Uterus (tissue), 4 donors: ENCODE data around the gene NLGN1. TPM values are rescaled to one million over a fixed set of nuclear protein-coding genes. Genes with fewer than 3 reads are reported as not detected.
"Not testable (repeated sequence)": the region's sequence is repeated elsewhere in the genome, so short reads cannot be mapped to it uniquely, and the experiment has no call there.

Experiments
- DNase-seq, 2 donors: peaks; one replicate each; pipeline ENCODE4 v3.0.0-alpha.2; 2019 to 2020
- H3K27ac ChIP-seq, 2 donors: fragments of 200-600 bp; sonication (generic); 1 replicate in 1 of 2; 2 replicates in 1 of 2; pipeline ENCODE4 v1.5.1; 2016 to 2018
- H3K27me3 ChIP-seq, 2 donors: fragments of 200-600 bp; sonication (generic); one replicate each; pipeline ENCODE4 v1.5.1; 2018 to 2019; ENCODE audit warnings: control low read depth in 1 of 2
- H3K36me3 ChIP-seq, 2 donors: fragments of 200-600 bp; sonication (generic); one replicate each; pipeline ENCODE4 v1.5.1; 2019; ENCODE audit warnings: control low read depth in 1 of 2
- H3K4me1 ChIP-seq, 2 donors: fragments of 200-600 bp; sonication (generic); one replicate each; pipeline ENCODE4 v1.5.1; 2018 to 2019; ENCODE audit warnings: control low read depth in 1 of 2
- H3K4me3 ChIP-seq, 2 donors: fragments of 200-600 bp; sonication (generic); 1 replicate in 1 of 2; 2 replicates in 1 of 2; pipeline ENCODE4 v1.5.1; 2018 to 2019; ENCODE audit warnings: mild to moderate bottlenecking in 1 of 2
- H3K9me3 ChIP-seq, 2 donors: fragments of 200-600 bp; sonication (generic); one replicate each; pipeline ENCODE4 v1.5.1; 2019; ENCODE audit warnings: control low read depth in 1 of 2
- POLR2A ChIP-seq, 2 donors: fragments of 450-650 bp; IDR thresholded peaks; one replicate each; pipeline ENCODE4 v1.6.1; 2016; ENCODE audit warnings: antibody characterized with exemption in 2 of 2, mild to moderate bottlenecking in 1 of 2, moderate library complexity in 1 of 2
- intact Hi-C: fragments of 100-400 bp; cut with DNase I; formaldehyde crosslinking; loops from one replicate; pipeline ENCODE4 v1.15.1; 2023; ENCODE audit warnings: low total_unique reads
- total RNA-seq, 4 donors: library from RNA; depleted of rRNA in 3 of 4; stranded (reverse); fragments of >200 nt in 3 of 4; gene quantifications; one replicate each; pipeline versions ENCODE4 v1.1.0 to v1.2.4, GENCODE V29; 2014 to 2023
- TF ChIP-seq, protein P1 (sequence below), 4 experiments: fragments of 200-600 bp in 2 of 4; fragments of 450-650 bp in 2 of 4; sonication (generic) in 2 of 4; IDR thresholded peaks; one replicate each; pipeline ENCODE4 v1.5.1; 2016 to 2019; ENCODE audit warnings: antibody characterized with exemption in 4 of 4, mild to moderate bottlenecking in 2 of 4, moderate library complexity in 1 of 4
- donor health status: DM: yes; HTN: yes; CAD: no.

The NLGN1 gene
- total RNA-seq: 10 to 100 TPM in 2 of 4 donors, 1 to 10 TPM in 2; 3.6 to 44.8 (median 9.8) TPM

DNA sequence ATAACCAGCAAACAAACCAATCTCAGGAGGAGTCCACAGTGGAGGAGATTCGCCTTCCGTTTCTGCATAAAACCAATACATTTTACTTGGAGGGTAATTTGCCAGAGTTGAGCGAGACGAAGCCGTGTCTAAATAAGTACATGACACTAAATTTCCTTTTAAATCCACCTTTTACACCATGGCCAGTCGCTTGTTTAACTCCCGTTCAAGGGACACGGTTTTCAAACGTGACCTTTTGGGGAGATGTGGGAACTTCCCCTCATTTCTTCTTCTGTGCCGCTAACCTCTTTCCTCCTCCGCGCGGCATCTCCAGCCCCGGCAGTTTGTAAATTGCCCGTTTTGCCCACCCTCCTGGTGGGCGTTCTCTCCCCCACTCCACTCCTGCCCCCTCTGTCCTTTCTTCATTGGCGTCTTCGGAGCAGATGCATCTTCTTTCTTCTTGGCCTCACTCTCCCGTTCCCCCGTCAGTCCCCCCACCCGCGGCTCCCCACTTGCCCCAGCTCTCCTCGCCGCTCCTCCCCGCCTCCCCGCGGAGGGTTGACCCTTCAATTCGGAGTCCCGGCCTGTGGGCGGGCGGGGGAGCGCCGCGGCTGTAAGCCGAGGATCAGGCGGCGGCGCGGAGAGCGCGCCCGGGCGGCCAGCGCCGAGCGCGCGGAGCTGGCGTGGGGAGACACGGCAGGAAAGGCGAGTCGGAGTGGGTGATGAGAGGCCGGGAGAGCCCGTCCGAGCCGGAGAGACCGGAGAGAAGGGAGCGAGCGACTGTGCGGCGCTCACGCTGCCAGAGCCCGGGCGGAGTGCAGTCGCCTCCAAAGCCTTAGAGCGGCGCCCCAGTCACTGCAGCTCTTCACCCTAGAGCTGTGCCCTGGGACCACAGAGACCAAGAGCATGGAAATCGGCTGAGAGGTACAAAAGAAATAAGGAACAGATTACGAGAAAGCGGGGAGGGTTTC, at the start of gene NLGN1:
TSS of gene NLGN1 (plus strand) at position 584 of the 950 bp plus-strand sequence.
- Histone ChIP-seq H3K4me1 (no peaks in the 10 kb centered on the region), H3K4me3 (peak within 1 kb of the TSS; percentile 71), H3K9me3 (no peaks in the 10 kb centered on the region), H3K27me3 (no peaks in the 10 kb centered on the region), H3K36me3 (no peaks in the 10 kb centered on the region), H3K27ac (peak within 1 kb of the TSS; percentile 87 to 91)
- TF ChIP-seq POLR2A (IDR thresholded peaks at IDR 0.05): peak in 1 of 2 donors; percentile 44
- TF ChIP-seq, protein P1, sequence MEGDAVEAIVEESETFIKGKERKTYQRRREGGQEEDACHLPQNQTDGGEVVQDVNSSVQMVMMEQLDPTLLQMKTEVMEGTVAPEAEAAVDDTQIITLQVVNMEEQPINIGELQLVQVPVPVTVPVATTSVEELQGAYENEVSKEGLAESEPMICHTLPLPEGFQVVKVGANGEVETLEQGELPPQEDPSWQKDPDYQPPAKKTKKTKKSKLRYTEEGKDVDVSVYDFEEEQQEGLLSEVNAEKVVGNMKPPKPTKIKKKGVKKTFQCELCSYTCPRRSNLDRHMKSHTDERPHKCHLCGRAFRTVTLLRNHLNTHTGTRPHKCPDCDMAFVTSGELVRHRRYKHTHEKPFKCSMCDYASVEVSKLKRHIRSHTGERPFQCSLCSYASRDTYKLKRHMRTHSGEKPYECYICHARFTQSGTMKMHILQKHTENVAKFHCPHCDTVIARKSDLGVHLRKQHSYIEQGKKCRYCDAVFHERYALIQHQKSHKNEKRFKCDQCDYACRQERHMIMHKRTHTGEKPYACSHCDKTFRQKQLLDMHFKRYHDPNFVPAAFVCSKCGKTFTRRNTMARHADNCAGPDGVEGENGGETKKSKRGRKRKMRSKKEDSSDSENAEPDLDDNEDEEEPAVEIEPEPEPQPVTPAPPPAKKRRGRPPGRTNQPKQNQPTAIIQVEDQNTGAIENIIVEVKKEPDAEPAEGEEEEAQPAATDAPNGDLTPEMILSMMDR (IDR thresholded peaks at IDR 0.05): peak in 1 of 4 experiments; percentile 37
- intact Hi-C loops: no loop called here
- peak; percentile 67 to 74 for DNase-seq

DNA sequence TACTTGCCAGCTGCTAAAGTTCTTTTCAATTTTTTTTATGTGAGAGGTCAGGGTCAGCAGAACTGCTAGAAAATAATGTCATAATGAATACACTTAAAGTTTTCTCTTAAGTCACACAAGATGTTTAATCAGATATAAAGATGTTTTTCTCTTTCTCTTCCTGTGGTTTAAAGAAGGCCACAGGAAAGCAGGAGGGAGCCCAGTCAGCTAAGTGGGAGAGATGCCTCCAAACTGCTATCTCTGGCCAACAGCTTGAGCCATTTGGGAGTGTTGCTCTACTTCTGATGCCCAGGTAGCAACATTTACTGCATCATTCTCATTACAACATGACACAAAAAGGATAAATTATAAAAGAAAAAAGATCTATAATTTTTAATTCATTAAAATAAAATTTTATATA, 45.7 kb upstream of the NLGN1 start:
- TF ChIP-seq, protein P1 (IDR thresholded peaks at IDR 0.05): no peak
- no peak overlapping the region for H3K4me3 ChIP-seq
- no peak for DNase-seq
- no peaks in the 10 kb centered on the region for H3K27me3 ChIP-seq
- no peak overlapping the region for H3K27ac ChIP-seq
- H3K9me3 ChIP-seq: no peaks in the 10 kb centered on the region
- no peaks in the 10 kb centered on the region for H3K36me3 ChIP-seq
- intact Hi-C loops: no loop called here
- no peaks in the 10 kb centered on the region for H3K4me1 ChIP-seq

DNA sequence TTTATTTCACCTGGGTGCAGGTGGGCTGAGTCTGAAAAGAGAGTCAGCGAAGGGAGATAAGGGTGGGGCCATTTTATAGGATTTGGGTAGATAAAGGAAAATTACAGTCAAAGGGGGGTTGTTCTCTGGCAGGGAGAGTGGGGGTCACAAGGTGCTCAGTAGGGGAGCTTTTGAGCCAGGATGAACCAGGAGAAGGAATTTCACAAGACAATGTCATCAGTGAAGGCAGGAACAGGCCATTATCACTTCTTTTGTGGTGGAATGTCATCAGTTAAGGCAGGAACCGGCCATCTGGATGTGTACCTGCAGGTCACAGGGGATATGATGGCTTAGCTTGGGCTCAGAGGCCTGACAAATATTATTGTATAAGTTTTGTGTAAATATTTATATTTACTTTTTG, 44.4 kb upstream of the NLGN1 start:
- DNase-seq, H3K4me1 ChIP-seq, H3K27ac ChIP-seq, H3K9me3 ChIP-seq, intact Hi-C loops, H3K4me3 ChIP-seq, H3K27me3 ChIP-seq, H3K36me3 ChIP-seq: not testable (repeated sequence)

DNA sequence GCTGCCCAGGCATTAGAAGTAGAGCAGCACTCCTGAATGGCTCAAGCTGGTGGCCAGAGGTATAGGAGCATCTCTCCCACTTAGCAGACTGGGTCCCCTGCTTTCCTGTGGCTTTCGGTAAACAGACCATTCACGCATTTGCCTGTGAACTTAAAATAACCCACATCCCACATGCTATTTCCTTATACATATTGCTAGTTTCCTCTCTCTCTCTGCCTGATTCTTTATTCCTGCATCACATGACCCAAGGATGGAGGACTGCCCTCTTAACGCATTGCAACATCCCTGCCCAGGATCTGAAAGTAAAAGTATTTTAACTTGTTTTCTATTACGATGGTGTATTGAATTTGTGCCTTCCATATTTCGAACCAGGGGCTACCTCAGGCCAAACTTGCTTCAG, 43.4 kb upstream of the NLGN1 start:
- Histone ChIP-seq H3K4me1 (no peaks in the 10 kb centered on the region), H3K36me3 (no peaks in the 10 kb centered on the region), H3K9me3 (no peaks in the 10 kb centered on the region), H3K27me3 (no peaks in the 10 kb centered on the region), H3K4me3 (no peak overlapping the region), H3K27ac (no peak overlapping the region)
- no peak for DNase-seq
- TF ChIP-seq, protein P1 (IDR thresholded peaks at IDR 0.05): no peak
- no peak for TF ChIP-seq POLR2A (IDR thresholded peaks at IDR 0.05)
- intact Hi-C loops: no loop called here

DNA sequence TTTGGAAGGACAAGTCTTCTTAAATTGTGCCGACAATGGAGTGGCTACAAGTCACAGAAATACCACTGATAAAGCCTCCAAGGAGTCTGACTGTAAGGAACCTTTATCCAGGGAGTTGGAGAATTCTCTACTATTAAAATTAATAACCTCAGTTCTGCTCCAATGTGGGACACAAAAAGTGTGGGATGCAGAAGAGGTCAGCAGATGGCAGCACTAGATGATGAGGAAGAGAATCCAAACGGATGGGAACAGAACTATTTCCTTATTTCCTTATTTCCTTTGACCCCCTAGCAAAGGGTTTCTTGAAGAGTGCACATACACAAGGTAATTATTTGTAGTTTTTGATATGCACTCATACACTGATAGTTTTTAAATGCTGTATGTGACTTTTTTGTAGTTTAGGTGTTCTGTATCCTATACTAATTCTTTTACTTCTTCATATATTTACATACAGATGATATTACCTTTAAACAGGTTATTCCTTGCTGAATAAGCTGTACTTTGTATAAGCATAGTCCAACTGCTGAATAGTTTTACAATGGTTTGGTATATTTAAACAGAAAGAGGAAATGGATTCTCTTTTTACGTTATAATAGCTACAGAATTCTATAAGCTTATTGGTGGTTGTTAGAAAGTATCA, 25.6 kb upstream of the NLGN1 start:
- Histone ChIP-seq H3K4me3 (no peak overlapping the region), H3K9me3 (no peaks in the 10 kb centered on the region), H3K4me1 (no peaks in the 10 kb centered on the region), H3K27me3 (no peaks in the 10 kb centered on the region), H3K27ac (no peak overlapping the region), H3K36me3 (no peaks in the 10 kb centered on the region)
- intact Hi-C loops: no loop called here
- TF ChIP-seq, protein P1 (IDR thresholded peaks at IDR 0.05): peak; percentile 48 to 64 (median 52)
- no peak for TF ChIP-seq POLR2A (IDR thresholded peaks at IDR 0.05)
- DNase-seq: peak; percentile 18 to 30
